WERI-Rb-1 (cell line): Measurements from ENCODE around the gene TMEM61.
A peak's percentile ranks its signal among the peaks of the same experiment; 100 is the strongest.

Source experiments
- DNase-seq: peaks from one replicate; pipeline ENCODE4 v3.0.0-alpha.2; 2020
- H3K27ac ChIP-seq: fragments of 250-450 bp; sonication (Bioruptor Pico); 2 replicates; pipeline ENCODE4 v1.5.1; 2020; ENCODE audit warnings: mild to moderate bottlenecking, moderate library complexity
- H3K27me3 ChIP-seq: fragments of 250-450 bp; sonication (Bioruptor Pico); 2 replicates; pipeline ENCODE4 v1.5.1; 2021; ENCODE audit warnings: mild to moderate bottlenecking, low read depth, moderate library complexity; ENCODE audit not compliant: insufficient read depth, severe bottlenecking
- H3K36me3 ChIP-seq: fragments of 250-450 bp; sonication (Bioruptor Pico); 2 replicates; pipeline ENCODE4 v1.5.1; 2020; ENCODE audit warnings: mild to moderate bottlenecking, moderate library complexity
- H3K4me3 ChIP-seq: 2 replicates; pipeline ENCODE4 v1.5.1; 2011; ENCODE audit warnings: low read depth, mild to moderate bottlenecking, control low read depth, low read length
- H3K9me3 ChIP-seq: fragments of 250-450 bp; sonication (Bioruptor Pico); 2 replicates; pipeline ENCODE4 v1.5.1; 2021; ENCODE audit warnings: mild to moderate bottlenecking, moderate library complexity; ENCODE audit not compliant: severe bottlenecking
- TF ChIP-seq, protein P1 (sequence below): IDR thresholded peaks from 2 replicates; pipeline ENCODE4 v1.5.1; 2011; ENCODE audit warnings: low read depth, mild to moderate bottlenecking, control low read depth, inconsistent platforms, low read length

The TMEM61 gene

GRCh38 chr1:55040933-55041494, 60.6 kb downstream of the TMEM61 start:
- Histone ChIP-seq H3K9me3 (peaks cover 2% of the 10 kb centered on the region), H3K36me3 (no peaks in the 10 kb centered on the region), H3K27me3 (no peaks in the 10 kb centered on the region), H3K27ac (no peak overlapping the region), H3K4me3 (no peak overlapping the region)
- peak; percentile 60 for DNase-seq
- TF ChIP-seq, protein P1, sequence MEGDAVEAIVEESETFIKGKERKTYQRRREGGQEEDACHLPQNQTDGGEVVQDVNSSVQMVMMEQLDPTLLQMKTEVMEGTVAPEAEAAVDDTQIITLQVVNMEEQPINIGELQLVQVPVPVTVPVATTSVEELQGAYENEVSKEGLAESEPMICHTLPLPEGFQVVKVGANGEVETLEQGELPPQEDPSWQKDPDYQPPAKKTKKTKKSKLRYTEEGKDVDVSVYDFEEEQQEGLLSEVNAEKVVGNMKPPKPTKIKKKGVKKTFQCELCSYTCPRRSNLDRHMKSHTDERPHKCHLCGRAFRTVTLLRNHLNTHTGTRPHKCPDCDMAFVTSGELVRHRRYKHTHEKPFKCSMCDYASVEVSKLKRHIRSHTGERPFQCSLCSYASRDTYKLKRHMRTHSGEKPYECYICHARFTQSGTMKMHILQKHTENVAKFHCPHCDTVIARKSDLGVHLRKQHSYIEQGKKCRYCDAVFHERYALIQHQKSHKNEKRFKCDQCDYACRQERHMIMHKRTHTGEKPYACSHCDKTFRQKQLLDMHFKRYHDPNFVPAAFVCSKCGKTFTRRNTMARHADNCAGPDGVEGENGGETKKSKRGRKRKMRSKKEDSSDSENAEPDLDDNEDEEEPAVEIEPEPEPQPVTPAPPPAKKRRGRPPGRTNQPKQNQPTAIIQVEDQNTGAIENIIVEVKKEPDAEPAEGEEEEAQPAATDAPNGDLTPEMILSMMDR, result no peak

DNA sequence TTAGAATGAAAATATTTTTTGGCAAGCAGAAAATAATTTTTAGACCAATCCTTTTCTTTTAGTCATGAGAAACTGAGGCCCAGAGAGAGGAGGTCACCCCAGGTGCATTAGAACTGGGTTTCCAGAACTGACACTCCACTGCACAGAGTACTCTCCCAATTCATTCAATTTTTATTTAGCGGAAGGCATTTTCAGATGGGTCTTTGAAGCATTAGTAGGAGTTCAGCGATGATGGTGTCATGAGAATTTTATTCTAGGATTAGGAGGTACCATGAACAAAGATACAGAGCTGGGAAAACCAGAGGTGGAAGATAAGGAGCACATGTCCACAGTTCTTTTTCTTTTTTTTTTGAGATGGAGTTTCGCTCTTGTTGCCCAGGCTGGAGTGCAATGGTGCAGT, 61.2 kb downstream of the TMEM61 start:
- TF ChIP-seq, protein P1, result no peak
- Histone ChIP-seq H3K27ac (no peak overlapping the region), H3K36me3 (no peaks in the 10 kb centered on the region), H3K27me3 (no peaks in the 10 kb centered on the region), H3K4me3 (no peak overlapping the region), H3K9me3 (peaks cover 2% of the 10 kb centered on the region)
- DNase-seq, result no peak
